ENCODE measurements around the gene DUS4L. TPM values are rescaled to one million over a fixed set of nuclear protein-coding genes. Genes with fewer than 3 reads are reported as not detected.
A peak's percentile ranks its signal among the peaks of the same experiment; 100 is the strongest.

DUS4L gene
- total RNA-seq, 1 donor from 2014 or later, result 14.2 TPM

GRCh38 chr7:107591421-107591820 is 27.6 kb downstream of the DUS4L start:
- DNase-seq (ENCODE audit: low read depth), result no peak
- H3K4me3 ChIP-seq (ENCODE audit: low read depth, low read length), result no peak overlapping the region

GRCh38 chr7:107592361-107593024 is 28.7 kb downstream of the DUS4L start:
- DNase-seq (ENCODE audit: low read depth), result no peak
- no peak for TF ChIP-seq CTCF (conservative IDR thresholded peaks at IDR 0.05; ENCODE audit: low read depth, low read length)

More at GRCh38 chr7:107591421-107591820, 27.6 kb downstream of the DUS4L start:
- no peak for TF ChIP-seq CTCF (conservative IDR thresholded peaks at IDR 0.05; ENCODE audit: low read depth, low read length)

GRCh38 chr7:107593025-107593410 is 29.2 kb downstream of the DUS4L start:
- TF ChIP-seq CTCF (conservative IDR thresholded peaks at IDR 0.05; ENCODE audit: low read depth, low read length), result no peak
- no peak overlapping the region for H3K4me3 ChIP-seq (ENCODE audit: low read depth, low read length)
- DNase-seq (ENCODE audit: low read depth), result no peak

More at GRCh38 chr7:107592361-107593024, 28.7 kb downstream of the DUS4L start:
- H3K4me3 ChIP-seq (ENCODE audit: low read depth, low read length), result no peak overlapping the region

GRCh38 chr7:107594961-107595737 is 31.4 kb downstream of the DUS4L start:
- TF ChIP-seq CTCF (conservative IDR thresholded peaks at IDR 0.05; ENCODE audit: low read depth, low read length), result no peak
- DNase-seq (ENCODE audit: low read depth), result peak; percentile 86
- no peak overlapping the region for H3K4me3 ChIP-seq (ENCODE audit: low read depth, low read length)

- no peak for TF ChIP-seq CTCF (conservative IDR thresholded peaks at IDR 0.05; ENCODE audit: low read depth, low read length)
- no peak for DNase-seq (ENCODE audit: low read depth)
- H3K4me3 ChIP-seq (ENCODE audit: low read depth, low read length), result no peak overlapping the region
Observed at GRCh38 chr7:107596881-107597581, 33.3 kb downstream of the DUS4L start.

GRCh38 chr7:107597582-107597916 is 33.8 kb downstream of the DUS4L start:
- DNase-seq (ENCODE audit: low read depth), result no peak
- no peak overlapping the region for H3K4me3 ChIP-seq (ENCODE audit: low read depth, low read length)
- no peak for TF ChIP-seq CTCF (conservative IDR thresholded peaks at IDR 0.05; ENCODE audit: low read depth, low read length)
